Medulla oblongata (tissue), 1 donor: ENCODE measurements around the gene ZNF804B.
"Not testable (repeated sequence)": the region's sequence is repeated elsewhere in the genome, so short reads cannot be mapped to it uniquely, and the experiment has no call there.

Experiments
- DNase-seq: peaks from one replicate; pipeline ENCODE4 v3.0.0-alpha.2; 2015; ENCODE audit errors: extremely low spot score

Gene ZNF804B

GRCh38 chr7:89085580-89085979 lies 326.1 kb downstream of the ZNF804B start:
- no peak for DNase-seq

GRCh38 chr7:89091550-89091949 lies 332.1 kb downstream of the ZNF804B start:
- no peak for DNase-seq

GRCh38 chr7:89094269-89094668 lies 334.8 kb downstream of the ZNF804B start:
- no peak for DNase-seq

GRCh38 chr7:89103564-89103963 lies 344.1 kb downstream of the ZNF804B start:
- DNase-seq: no peak

- no peak for DNase-seq
Measured at GRCh38 chr7:89104748-89105685, 345.5 kb downstream of the ZNF804B start.

GRCh38 chr7:89123871-89124270 lies 364.4 kb downstream of the ZNF804B start:
- DNase-seq: no peak

- no peak for DNase-seq
Measured at GRCh38 chr7:89129600-89130375, 370.3 kb downstream of the ZNF804B start.

GRCh38 chr7:89133357-89133756 lies 373.9 kb downstream of the ZNF804B start:
- no peak for DNase-seq

GRCh38 chr7:89133819-89134218 lies 374.3 kb downstream of the ZNF804B start:
- no peak for DNase-seq

GRCh38 chr7:89145801-89146200 lies 386.3 kb downstream of the ZNF804B start:
- no peak for DNase-seq

GRCh38 chr7:89160107-89160506 lies 400.6 kb downstream of the ZNF804B start:
- DNase-seq: no peak

GRCh38 chr7:89165421-89165820 lies 405.9 kb downstream of the ZNF804B start:
- no peak for DNase-seq

- no peak for DNase-seq
Measured at GRCh38 chr7:89170628-89171027, 411.1 kb downstream of the ZNF804B start.

- DNase-seq: no peak
Measured at GRCh38 chr7:89182116-89182515, 422.6 kb downstream of the ZNF804B start.

GRCh38 chr7:89183712-89184111 lies 424.2 kb downstream of the ZNF804B start:
- no peak for DNase-seq

- DNase-seq: no peak
Measured at GRCh38 chr7:89200758-89201157, 441.3 kb downstream of the ZNF804B start.

GRCh38 chr7:89223900-89224395 lies 464.4 kb downstream of the ZNF804B start:
- DNase-seq: no peak

- not testable (repeated sequence) for DNase-seq
Measured at GRCh38 chr7:89228688-89229171, 469.2 kb downstream of the ZNF804B start.

GRCh38 chr7:89238156-89238555 lies 478.7 kb downstream of the ZNF804B start:
- DNase-seq: no peak

- no peak for DNase-seq
Measured at GRCh38 chr7:89246196-89246595, 486.7 kb downstream of the ZNF804B start.

GRCh38 chr7:89247207-89247606 lies 487.7 kb downstream of the ZNF804B start:
- DNase-seq: no peak

- no peak for DNase-seq
Measured at GRCh38 chr7:89259085-89259484, 499.6 kb downstream of the ZNF804B start.
